Stimulated activated CD8-positive, alpha-beta memory T cell treated with anti-CD3 and anti-CD28 coated beads, Interleukin-7, amount 100 ng/mL, for 24 hours (primary cell): Measurements from ENCODE around the gene VAPB.
"Not testable (repeated sequence)": the region's sequence is repeated elsewhere in the genome, so short reads cannot be mapped to it uniquely, and the experiment has no call there.

Experiments used
- DNase-seq: peaks from one replicate; pipeline ENCODE4 v3.0.0-alpha.2; 2020; ENCODE audit warnings: low read depth

Gene VAPB

GRCh38 chr20:58407201-58407873 lies 18.3 kb downstream of the VAPB start:
- no peak for DNase-seq

GRCh38 chr20:58407966-58408557 lies 19.0 kb downstream of the VAPB start:
- no peak for DNase-seq

- no peak for DNase-seq
Observed at GRCh38 chr20:58408603-58409246, 19.7 kb downstream of the VAPB start.

GRCh38 chr20:58414216-58414615 lies 25.2 kb downstream of the VAPB start:
- not testable (repeated sequence) for DNase-seq

- DNase-seq: not testable (repeated sequence)
Observed at GRCh38 chr20:58414786-58415185, 25.8 kb downstream of the VAPB start.

- DNase-seq: no peak
Observed at GRCh38 chr20:58416057-58416456, 27.0 kb downstream of the VAPB start.

GRCh38 chr20:58416835-58417234 lies 27.8 kb downstream of the VAPB start:
- no peak for DNase-seq

GRCh38 chr20:58417438-58417837 lies 28.4 kb downstream of the VAPB start:
- DNase-seq: no peak

- no peak for DNase-seq
Observed at GRCh38 chr20:58418949-58419748, 30.1 kb downstream of the VAPB start.

- no peak for DNase-seq
Observed at GRCh38 chr20:58420798-58421496, 31.9 kb downstream of the VAPB start.

GRCh38 chr20:58421497-58421850 lies 32.4 kb downstream of the VAPB start:
- DNase-seq: no peak

- no peak for DNase-seq
Observed at GRCh38 chr20:58424218-58424969, 35.4 kb downstream of the VAPB start.

GRCh38 chr20:58427571-58427970 lies 38.5 kb downstream of the VAPB start:
- not testable (repeated sequence) for DNase-seq

GRCh38 chr20:58428364-58428763 lies 39.3 kb downstream of the VAPB start:
- DNase-seq: no peak

- DNase-seq: no peak
Observed at GRCh38 chr20:58429303-58429702, 40.3 kb downstream of the VAPB start.

- no peak for DNase-seq
Observed at GRCh38 chr20:58431134-58431533, 42.1 kb downstream of the VAPB start.

- no peak for DNase-seq
Observed at GRCh38 chr20:58432186-58432954, 43.3 kb downstream of the VAPB start.

- DNase-seq: no peak
Observed at GRCh38 chr20:58433029-58433647, 44.1 kb downstream of the VAPB start.

GRCh38 chr20:58433759-58434158 lies 44.7 kb downstream of the VAPB start:
- DNase-seq: no peak

GRCh38 chr20:58434326-58434725 lies 45.3 kb downstream of the VAPB start:
- no peak for DNase-seq
